Measurements from ENCODE around the gene CERS6. TPM values are rescaled to one million over a fixed set of nuclear protein-coding genes. Genes with fewer than 3 reads are reported as not detected.

CERS6 gene
- total and polyA plus RNA-seq, 2 experiments from 2014 or later, result 40.9 to 99.1 TPM

GRCh38 chr2:168439536-168439935, 16.5 kb upstream of the CERS6 start:
- Histone ChIP-seq H3K36me3 (replicated peaks; ENCODE audit: insufficient read depth, low read depth) (no peaks in the 10 kb centered on the region), H3K4me3 (no peak overlapping the region), H3K27ac (no peak overlapping the region), H3K9me3 (ENCODE audit: low read depth) (no peaks in the 10 kb centered on the region), H3K79me2 (no peaks in the 10 kb centered on the region), H2AFZ (no peak overlapping the region), H4K20me1 (ENCODE audit: insufficient read depth, poor library complexity, severe bottlenecking) (no peaks in the 10 kb centered on the region), H3K4me2 (no peak overlapping the region), H3K4me1 (ENCODE audit: insufficient read depth) (peaks cover 2% of the 10 kb centered on the region), H3K27me3 (no peaks in the 10 kb centered on the region), H3K9me2 (replicated peaks; ENCODE audit: insufficient read depth) (no peaks in the 10 kb centered on the region)
- no peak for DNase-seq (ENCODE audit: low spot score)
- TF ChIP-seq EZH2phosphoT487 (IDR thresholded peaks at IDR 0.05; ENCODE audit: low read depth, severe bottlenecking, unreplicated experiment) (no peak), CTCF (IDR thresholded peaks at IDR 0.05; ENCODE audit: poor library complexity) (no peak), EZH2 (IDR thresholded peaks at IDR 0.05; ENCODE audit: borderline replicate concordance) (no peak)
- 63% methylated on average over 3 of the region's 3 CpGs for WGBS (ENCODE audit: low lambda C conversion rate, missing lambda C conversion rate)

GRCh38 chr2:168441214-168441872, 14.7 kb upstream of the CERS6 start:
- H3K27me3 ChIP-seq, result no peaks in the 10 kb centered on the region
- no peak for DNase-seq (ENCODE audit: low spot score)
- no peak overlapping the region for H2AFZ ChIP-seq
- no peaks in the 10 kb centered on the region for H3K4me1 ChIP-seq (ENCODE audit: insufficient read depth)
- no peaks in the 10 kb centered on the region for H3K9me3 ChIP-seq (ENCODE audit: low read depth)
- no peaks in the 10 kb centered on the region for H3K9me2 ChIP-seq (replicated peaks; ENCODE audit: insufficient read depth)
- no peak for TF ChIP-seq CTCF (IDR thresholded peaks at IDR 0.05; ENCODE audit: poor library complexity)
- no peak for TF ChIP-seq EZH2 (IDR thresholded peaks at IDR 0.05; ENCODE audit: borderline replicate concordance)
- no peak for TF ChIP-seq EZH2phosphoT487 (IDR thresholded peaks at IDR 0.05; ENCODE audit: low read depth, severe bottlenecking, unreplicated experiment)
- no peaks in the 10 kb centered on the region for H3K36me3 ChIP-seq (replicated peaks; ENCODE audit: insufficient read depth, low read depth)
- 89% methylated on average over 6 of the region's 6 CpGs for WGBS (ENCODE audit: low lambda C conversion rate, missing lambda C conversion rate)
- H3K4me3 ChIP-seq, result no peak overlapping the region
- no peak overlapping the region for H3K27ac ChIP-seq
- no peaks in the 10 kb centered on the region for H3K79me2 ChIP-seq
- no peaks in the 10 kb centered on the region for H4K20me1 ChIP-seq (ENCODE audit: insufficient read depth, poor library complexity, severe bottlenecking)
- H3K4me2 ChIP-seq, result no peak overlapping the region

GRCh38 chr2:168443818-168444217, 12.3 kb upstream of the CERS6 start:
- Histone ChIP-seq H3K79me2 (no peaks in the 10 kb centered on the region), H3K9me3 (ENCODE audit: low read depth) (no peaks in the 10 kb centered on the region), H3K36me3 (replicated peaks; ENCODE audit: insufficient read depth, low read depth) (no peaks in the 10 kb centered on the region), H3K4me2 (no peak overlapping the region), H3K4me1 (ENCODE audit: insufficient read depth) (no peaks in the 10 kb centered on the region), H3K4me3 (no peak overlapping the region), H4K20me1 (ENCODE audit: insufficient read depth, poor library complexity, severe bottlenecking) (no peaks in the 10 kb centered on the region), H3K9me2 (replicated peaks; ENCODE audit: insufficient read depth) (no peaks in the 10 kb centered on the region), H2AFZ (no peak overlapping the region), H3K27ac (no peak overlapping the region), H3K27me3 (no peaks in the 10 kb centered on the region)
- no peak for TF ChIP-seq CTCF (IDR thresholded peaks at IDR 0.05; ENCODE audit: poor library complexity)
- no peak for TF ChIP-seq EZH2phosphoT487 (IDR thresholded peaks at IDR 0.05; ENCODE audit: low read depth, severe bottlenecking, unreplicated experiment)
- TF ChIP-seq EZH2 (IDR thresholded peaks at IDR 0.05; ENCODE audit: borderline replicate concordance), result no peak
- no peak for DNase-seq (ENCODE audit: low spot score)
